IPS-15b (cell line): Measurements from ENCODE around the gene ACAT2.
"Not testable (repeated sequence)": the region's sequence is repeated elsewhere in the genome, so short reads cannot be mapped to it uniquely, and the experiment has no call there.

ENCODE experiments used
- H3K27me3 ChIP-seq: one replicate; pipeline ENCODE4 v1.6.1; 2013; ENCODE audit warnings: low read length; ENCODE audit not compliant: control insufficient read depth, insufficient read depth
- H3K36me3 ChIP-seq: one replicate; pipeline ENCODE4 v1.6.1; 2013; ENCODE audit warnings: low read length; ENCODE audit not compliant: control insufficient read depth, insufficient read depth
- H3K4me1 ChIP-seq: one replicate; pipeline ENCODE4 v1.6.1; 2013; ENCODE audit warnings: mild to moderate bottlenecking, low read length; ENCODE audit not compliant: control insufficient read depth, insufficient read depth
- H3K4me3 ChIP-seq: one replicate; pipeline ENCODE4 v1.5.1; 2013; ENCODE audit warnings: low read depth, low read length
- H3K9ac ChIP-seq: one replicate; pipeline ENCODE4 v1.6.1; 2013; ENCODE audit warnings: low read depth, mild to moderate bottlenecking, low read length
- H3K9me3 ChIP-seq: one replicate; pipeline ENCODE4 v1.6.1; 2013; ENCODE audit warnings: mild to moderate bottlenecking, low read length; ENCODE audit not compliant: control insufficient read depth, insufficient read depth

The ACAT2 gene

DNA sequence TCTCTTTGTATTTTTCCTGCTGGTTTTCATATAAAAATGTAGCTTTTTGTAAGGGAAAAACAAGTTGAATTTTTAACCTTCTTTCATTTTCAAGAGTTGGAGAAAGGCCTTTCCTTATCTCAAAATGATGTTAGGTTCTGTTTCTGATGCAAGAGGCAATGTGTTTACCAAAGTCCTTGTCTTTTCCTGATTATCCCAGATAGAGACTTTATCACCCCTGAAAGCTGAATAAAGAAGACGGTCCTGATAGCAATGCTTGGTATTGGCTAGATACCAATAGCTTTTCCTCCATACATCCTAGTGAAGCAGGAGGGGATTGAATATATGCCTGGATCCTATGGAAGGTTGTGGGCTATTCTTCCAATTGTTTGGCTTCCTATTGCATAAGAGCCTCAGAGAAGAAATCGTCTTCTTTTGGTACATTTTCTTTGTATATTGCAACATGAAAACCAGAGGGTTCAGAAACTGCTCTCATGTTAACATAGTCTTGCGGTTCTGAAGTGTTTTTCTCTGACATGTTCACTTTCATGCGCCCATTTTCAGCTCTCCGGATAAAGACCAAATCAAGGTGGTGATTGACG is 43.7 kb downstream of the ACAT2 start:
- Histone ChIP-seq H3K9me3 (no peaks in the 10 kb centered on the region), H3K36me3 (no peaks in the 10 kb centered on the region), H3K4me1 (no peaks in the 10 kb centered on the region), H3K27me3 (no peaks in the 10 kb centered on the region), H3K4me3 (no peak overlapping the region), H3K9ac (no peak overlapping the region)

DNA sequence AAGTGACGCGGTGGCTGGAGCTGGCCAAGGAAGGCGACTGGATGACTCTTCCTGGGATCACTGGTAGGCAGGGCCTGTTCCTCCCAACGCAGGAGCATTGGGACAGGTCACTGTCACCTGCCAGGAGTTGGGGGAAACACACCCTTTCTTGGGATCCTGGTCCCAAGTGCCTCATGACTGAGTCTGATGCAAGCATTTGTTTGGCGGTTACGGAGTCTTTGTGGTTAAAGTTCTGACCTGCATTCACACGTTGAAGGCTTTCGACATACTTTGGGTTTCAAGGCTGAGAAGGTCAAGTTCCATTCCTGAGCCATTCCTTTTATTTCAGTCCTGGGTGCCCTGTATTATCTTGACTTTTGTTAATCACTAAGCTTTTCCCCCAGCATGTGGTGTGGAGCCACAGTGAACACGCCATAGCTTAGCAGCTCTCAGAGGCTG is 44.2 kb downstream of the ACAT2 start:
- Histone ChIP-seq H3K27me3 (no peaks in the 10 kb centered on the region), H3K9me3 (no peaks in the 10 kb centered on the region), H3K36me3 (no peaks in the 10 kb centered on the region), H3K9ac (no peak overlapping the region), H3K4me3 (no peak overlapping the region), H3K4me1 (no peaks in the 10 kb centered on the region)

DNA sequence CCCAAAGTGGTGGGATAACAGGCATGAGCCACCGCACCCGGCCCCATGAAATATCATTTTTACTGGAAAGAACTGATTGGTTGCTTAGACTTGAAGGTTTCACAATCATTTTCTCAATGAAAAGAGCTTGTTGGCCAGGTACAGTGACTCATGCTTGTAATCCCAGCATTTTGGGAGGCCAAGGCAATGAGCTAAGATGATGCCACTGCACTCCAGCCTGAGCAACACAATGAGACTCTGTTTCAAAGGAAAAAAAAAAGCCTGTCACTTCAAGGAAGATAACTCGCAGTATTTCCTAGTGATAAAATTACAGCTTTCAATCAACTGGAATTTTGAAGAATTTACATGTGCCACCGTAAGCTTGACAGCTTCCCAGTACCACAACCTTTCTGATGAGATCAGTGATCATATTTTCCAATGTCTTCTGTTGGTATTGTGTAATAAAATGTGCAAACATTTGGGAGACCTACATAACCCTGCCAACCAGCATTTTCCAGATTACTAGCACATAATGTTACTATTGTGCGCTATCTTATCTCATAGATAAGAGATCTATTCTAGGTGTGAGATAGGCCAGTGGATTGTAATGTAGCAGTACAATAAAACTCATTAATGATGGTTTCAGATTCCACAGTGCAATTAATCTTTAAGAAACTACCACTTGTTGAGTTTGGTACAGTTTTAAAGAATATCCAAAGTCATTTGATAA is 45.5 kb downstream of the ACAT2 start:
- Histone ChIP-seq H3K4me3 (no peak overlapping the region), H3K9me3 (no peaks in the 10 kb centered on the region), H3K4me1 (no peaks in the 10 kb centered on the region), H3K9ac (no peak overlapping the region), H3K27me3 (no peaks in the 10 kb centered on the region), H3K36me3 (no peaks in the 10 kb centered on the region)

GRCh38 chr6:159808647-159809046 is 46.8 kb downstream of the ACAT2 start:
- Histone ChIP-seq H3K9me3 (no peaks in the 10 kb centered on the region), H3K4me1 (peaks cover 2% of the 10 kb centered on the region), H3K36me3 (no peaks in the 10 kb centered on the region), H3K9ac (no peak overlapping the region), H3K4me3 (no peak overlapping the region), H3K27me3 (no peaks in the 10 kb centered on the region)

DNA sequence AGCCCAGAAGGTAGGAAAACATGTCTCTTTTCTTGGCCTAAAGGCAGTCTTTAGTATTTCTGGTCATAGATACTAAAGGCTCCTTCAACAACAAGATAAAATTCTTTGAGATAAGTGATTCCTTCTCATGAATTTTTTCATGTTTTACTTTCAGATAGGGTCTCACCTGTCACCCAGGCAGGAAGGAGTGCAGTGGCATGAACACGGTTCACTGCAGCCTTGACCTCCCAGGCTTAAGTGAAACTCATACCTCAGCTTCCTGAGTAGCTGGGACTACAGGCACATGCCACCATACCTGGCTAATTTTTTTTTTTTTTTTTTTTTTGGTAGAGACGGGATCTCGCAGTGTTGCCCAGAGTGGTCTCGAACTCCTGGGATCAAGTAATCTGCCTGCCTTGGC is 47.3 kb downstream of the ACAT2 start:
- Histone ChIP-seq H3K9ac (no peak overlapping the region), H3K9me3 (no peaks in the 10 kb centered on the region), H3K36me3 (no peaks in the 10 kb centered on the region), H3K4me1 (peaks cover 2% of the 10 kb centered on the region), H3K27me3 (no peaks in the 10 kb centered on the region), H3K4me3 (no peak overlapping the region)

DNA sequence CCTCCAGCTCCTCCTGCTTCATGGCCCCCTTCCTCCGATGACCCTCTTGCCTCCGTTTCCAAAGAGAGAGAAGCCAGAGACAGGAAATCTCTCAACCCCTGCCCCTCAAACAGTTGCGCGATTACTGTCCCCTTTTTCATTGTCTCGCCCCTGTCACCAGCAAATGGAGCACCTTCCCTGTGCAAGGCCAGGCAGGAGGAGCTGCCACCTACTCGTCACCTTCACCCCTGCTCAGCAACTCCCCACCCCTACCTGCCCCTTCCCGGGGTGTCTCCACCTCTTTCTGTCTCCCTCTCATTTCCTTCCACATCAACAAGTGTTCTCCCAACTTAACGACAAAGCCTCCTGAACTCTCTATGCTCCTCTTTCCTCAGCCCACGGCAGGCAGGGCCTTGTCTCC is 51.9 kb downstream of the ACAT2 start:
- H3K4me3 ChIP-seq: no peak overlapping the region
- peaks cover 4% of the 10 kb centered on the region for H3K4me1 ChIP-seq
- no peaks in the 10 kb centered on the region for H3K36me3 ChIP-seq
- H3K27me3 ChIP-seq: no peaks in the 10 kb centered on the region
- H3K9ac ChIP-seq: no peak overlapping the region
- H3K9me3 ChIP-seq: no peaks in the 10 kb centered on the region

DNA sequence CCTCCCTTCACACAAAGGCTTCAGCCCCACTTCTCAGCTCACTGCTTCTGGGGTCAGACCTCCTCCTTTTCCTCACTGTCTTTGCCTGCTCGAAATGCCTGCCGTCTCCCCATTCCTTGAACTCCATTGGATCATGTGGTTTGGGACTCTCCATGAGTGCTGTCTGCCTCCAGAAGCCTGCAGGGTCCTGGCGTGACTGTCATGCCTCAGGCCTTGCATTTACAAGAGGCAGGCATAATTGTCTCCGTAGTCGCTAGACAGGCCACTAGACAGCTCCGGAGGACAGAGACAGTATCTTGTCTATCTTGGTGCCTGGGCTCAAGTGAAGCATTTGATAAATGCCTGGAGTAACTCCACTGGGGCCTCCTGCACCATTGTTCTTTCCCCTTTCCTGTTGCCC is 53.6 kb downstream of the ACAT2 start:
- Histone ChIP-seq H3K9me3 (no peaks in the 10 kb centered on the region), H3K27me3 (no peaks in the 10 kb centered on the region)

DNA sequence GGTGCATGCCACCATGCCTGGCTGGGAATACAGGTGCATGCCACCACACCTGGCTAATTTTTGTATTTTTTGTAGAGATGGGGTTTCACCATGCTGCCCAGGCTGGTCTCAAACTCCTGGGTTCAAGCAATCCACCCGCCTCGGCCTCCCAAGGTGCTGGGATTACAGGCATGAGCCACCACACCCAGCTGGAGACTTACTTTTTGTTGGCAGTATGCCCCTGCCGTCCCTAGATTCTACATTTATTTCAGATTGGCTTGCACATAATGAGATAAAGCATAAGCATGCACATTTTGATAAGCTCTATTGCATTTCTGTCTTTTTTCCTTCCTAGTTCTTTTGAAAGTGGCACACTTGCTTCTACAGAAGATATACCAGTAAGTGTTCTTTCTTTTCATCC is 54.9 kb downstream of the ACAT2 start:
- H3K9ac ChIP-seq, H3K4me3 ChIP-seq, H3K27me3 ChIP-seq, H3K36me3 ChIP-seq, H3K9me3 ChIP-seq, H3K4me1 ChIP-seq: not testable (repeated sequence)

More for the DNA sequence above, 53.6 kb downstream of the ACAT2 start:
- H3K36me3 ChIP-seq: no peaks in the 10 kb centered on the region
- H3K9ac ChIP-seq: no peak overlapping the region
- peaks cover 6% of the 10 kb centered on the region for H3K4me1 ChIP-seq
- no peak overlapping the region for H3K4me3 ChIP-seq

- no peak overlapping the region for H3K4me3 ChIP-seq
- H3K9me3 ChIP-seq: no peaks in the 10 kb centered on the region
- peaks cover 6% of the 10 kb centered on the region for H3K4me1 ChIP-seq
These were observed 56.3 kb downstream of the ACAT2 start for GRCh38 chr6:159817951-159818739.

GRCh38 chr6:159819098-159819497 is 57.3 kb downstream of the ACAT2 start:
- peaks cover 6% of the 10 kb centered on the region for H3K4me1 ChIP-seq
- no peak overlapping the region for H3K4me3 ChIP-seq
- H3K27me3 ChIP-seq: no peaks in the 10 kb centered on the region
- H3K9me3 ChIP-seq: no peaks in the 10 kb centered on the region
- no peaks in the 10 kb centered on the region for H3K36me3 ChIP-seq
- H3K9ac ChIP-seq: no peak overlapping the region

More at GRCh38 chr6:159817951-159818739, 56.3 kb downstream of the ACAT2 start:
- Histone ChIP-seq H3K27me3 (no peaks in the 10 kb centered on the region), H3K9ac (no peak overlapping the region), H3K36me3 (no peaks in the 10 kb centered on the region)

DNA sequence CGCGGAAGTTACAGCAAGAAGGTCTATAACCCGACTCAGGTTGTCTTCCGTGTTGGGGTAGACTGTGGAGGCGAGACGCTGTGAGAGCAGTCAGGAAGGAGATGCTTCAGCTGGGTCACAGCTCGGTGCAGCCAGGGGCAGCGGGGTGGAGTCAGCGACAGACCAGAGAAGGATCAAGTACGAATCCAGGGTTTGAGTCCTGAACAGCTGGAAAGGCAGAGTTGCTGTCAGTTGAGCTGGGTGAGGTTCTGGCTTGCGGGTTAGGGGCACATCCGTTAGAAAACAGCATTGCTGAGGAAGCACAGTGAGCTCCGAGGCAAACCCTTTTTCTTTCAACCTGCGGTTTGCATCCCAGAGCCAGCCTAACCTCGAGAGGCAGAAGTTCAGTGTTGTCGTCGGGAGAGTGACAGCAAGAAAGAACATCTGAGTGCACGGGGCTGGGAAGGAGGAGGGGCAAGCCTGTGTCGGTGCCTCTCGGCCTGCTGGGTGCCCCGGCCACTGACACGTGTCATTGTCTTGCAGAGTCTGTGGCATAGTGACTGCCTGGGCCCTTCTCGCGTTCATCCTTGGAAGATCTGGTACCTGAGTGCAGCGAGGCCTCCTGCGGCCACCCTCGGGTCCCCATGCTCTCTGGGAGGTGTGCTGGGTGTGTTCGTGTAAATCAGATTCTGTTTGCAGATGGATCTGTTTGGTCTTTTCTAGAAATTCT is 58.2 kb downstream of the ACAT2 start:
- H3K36me3 ChIP-seq: no peaks in the 10 kb centered on the region
- no peak overlapping the region for H3K9ac ChIP-seq
- H3K4me3 ChIP-seq: no peak overlapping the region
- no peaks in the 10 kb centered on the region for H3K27me3 ChIP-seq
- peaks cover 6% of the 10 kb centered on the region for H3K4me1 ChIP-seq
- H3K9me3 ChIP-seq: no peaks in the 10 kb centered on the region
